NCI-H1436 (cell line): ENCODE measurements around the gene STPG3.

Experiments used
- DNase-seq: peaks from one replicate; lab custom pipeline; 2025; lab: John Stamatoyannopoulos, UW

STPG3 gene

GRCh38 chr9:137280474-137281344 is 29.6 kb downstream of the STPG3 start:
- no peak for DNase-seq

GRCh38 chr9:137281345-137282116 is 30.4 kb downstream of the STPG3 start:
- no peak for DNase-seq

- peak; percentile 47 for DNase-seq
Measured at GRCh38 chr9:137286975-137287383, 35.9 kb downstream of the STPG3 start.

GRCh38 chr9:137293094-137293481 is 42.0 kb downstream of the STPG3 start:
- DNase-seq, result no peak

- no peak for DNase-seq
Measured at GRCh38 chr9:137293482-137294090, 42.5 kb downstream of the STPG3 start.

GRCh38 chr9:137294091-137294680 is 43.1 kb downstream of the STPG3 start:
- DNase-seq, result no peak

- DNase-seq, result no peak
Measured at GRCh38 chr9:137294681-137295237, 43.7 kb downstream of the STPG3 start.

- no peak for DNase-seq
Measured at GRCh38 chr9:137295238-137295811, 44.2 kb downstream of the STPG3 start.

- no peak for DNase-seq
Measured at GRCh38 chr9:137295849-137296669, 45.0 kb downstream of the STPG3 start.

GRCh38 chr9:137296670-137297664 is 45.9 kb downstream of the STPG3 start:
- DNase-seq, result no peak

GRCh38 chr9:137297966-137298365 is 46.9 kb downstream of the STPG3 start:
- no peak for DNase-seq

GRCh38 chr9:137298401-137299202 is 47.5 kb downstream of the STPG3 start:
- DNase-seq, result no peak

GRCh38 chr9:137299203-137299565 is 48.1 kb downstream of the STPG3 start:
- DNase-seq, result no peak

GRCh38 chr9:137299938-137300337 is 48.9 kb downstream of the STPG3 start:
- DNase-seq, result no peak

- no peak for DNase-seq
Measured at GRCh38 chr9:137300567-137301080, 49.5 kb downstream of the STPG3 start.

GRCh38 chr9:137301081-137301947 is 50.2 kb downstream of the STPG3 start:
- DNase-seq, result peak; percentile 15

GRCh38 chr9:137302118-137302448 is 51.0 kb downstream of the STPG3 start, which contains the start of gene NRARP:
TSS of gene NRARP (minus strand) at chr9:137302271. CDS start at chr9:137301928, 343 bp downstream.
- DNase-seq, result peak; percentile 87
